Measurements from ENCODE around the gene EVX2. TPM values are rescaled to one million over a fixed set of nuclear protein-coding genes. Genes with fewer than 3 reads are reported as not detected.

EVX2 gene
- total RNA-seq, 3 donors from 2014 or later: 0.12 TPM; not detected in 2

DNA sequence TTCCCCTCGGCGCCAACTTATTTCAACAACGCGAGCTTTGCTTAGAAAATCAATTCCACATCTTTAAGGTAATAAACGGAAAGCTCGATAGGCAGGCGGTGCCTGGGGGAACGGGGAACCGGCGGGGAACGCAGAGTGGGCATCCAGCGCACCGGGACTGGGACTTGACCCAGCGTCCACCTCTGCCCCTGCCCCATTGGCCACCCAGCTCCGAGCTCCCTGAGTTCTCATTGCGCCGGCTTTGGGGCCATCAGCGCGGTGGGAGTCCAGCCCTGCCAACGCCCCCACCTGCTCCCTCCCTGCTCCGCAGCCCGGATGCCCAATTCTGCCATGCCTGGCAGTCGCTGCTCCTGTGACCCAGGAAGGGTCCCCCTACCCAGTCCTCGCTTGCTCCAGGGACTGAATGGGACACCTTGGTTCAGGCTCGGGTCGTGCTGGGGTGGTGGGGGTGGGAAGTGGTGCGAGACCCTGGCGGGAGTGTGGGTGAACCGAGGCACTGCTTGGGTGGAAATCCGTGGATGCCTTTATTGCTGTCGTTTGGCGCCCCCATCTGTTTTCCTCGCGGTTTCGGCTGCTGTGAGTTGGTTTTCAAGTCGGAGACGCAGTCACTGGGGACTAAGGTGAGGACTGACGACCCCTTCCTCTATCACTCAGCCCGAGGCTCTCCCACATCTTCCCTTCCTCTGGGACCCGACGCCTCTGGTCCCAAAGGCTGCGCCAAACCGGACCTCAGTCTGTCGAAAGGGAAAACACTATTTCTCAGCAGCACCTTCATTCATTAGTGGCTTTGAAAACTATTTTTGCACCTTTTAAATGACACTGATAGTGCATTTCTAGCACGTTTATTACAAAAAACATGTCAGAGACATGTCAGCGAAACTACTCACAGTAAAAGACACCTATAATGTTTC is 2.4 kb upstream of the EVX2 start:
- peaks cover 23% of the 10 kb centered on the region for H3K4me1 ChIP-seq (ENCODE audit: low read depth)
- DNase-seq: peak; percentile 50 to 63 (median 55)
- H3K36me3 ChIP-seq (ENCODE audit: low read depth): no peaks in the 10 kb centered on the region
- H3K9me3 ChIP-seq: no peaks in the 10 kb centered on the region
- peak; percentile 16 for ATAC-seq
- H3K4me3 ChIP-seq: no peak overlapping the region
- intact Hi-C loops (cut with DNase I, micrococcal nuclease): loop anchor here in 1 of 2 donors (10.0 kb wide), 1 partner anchor 721 kb away; no protein-coding TSS in a partner anchor
- TF ChIP-seq, protein P1, sequence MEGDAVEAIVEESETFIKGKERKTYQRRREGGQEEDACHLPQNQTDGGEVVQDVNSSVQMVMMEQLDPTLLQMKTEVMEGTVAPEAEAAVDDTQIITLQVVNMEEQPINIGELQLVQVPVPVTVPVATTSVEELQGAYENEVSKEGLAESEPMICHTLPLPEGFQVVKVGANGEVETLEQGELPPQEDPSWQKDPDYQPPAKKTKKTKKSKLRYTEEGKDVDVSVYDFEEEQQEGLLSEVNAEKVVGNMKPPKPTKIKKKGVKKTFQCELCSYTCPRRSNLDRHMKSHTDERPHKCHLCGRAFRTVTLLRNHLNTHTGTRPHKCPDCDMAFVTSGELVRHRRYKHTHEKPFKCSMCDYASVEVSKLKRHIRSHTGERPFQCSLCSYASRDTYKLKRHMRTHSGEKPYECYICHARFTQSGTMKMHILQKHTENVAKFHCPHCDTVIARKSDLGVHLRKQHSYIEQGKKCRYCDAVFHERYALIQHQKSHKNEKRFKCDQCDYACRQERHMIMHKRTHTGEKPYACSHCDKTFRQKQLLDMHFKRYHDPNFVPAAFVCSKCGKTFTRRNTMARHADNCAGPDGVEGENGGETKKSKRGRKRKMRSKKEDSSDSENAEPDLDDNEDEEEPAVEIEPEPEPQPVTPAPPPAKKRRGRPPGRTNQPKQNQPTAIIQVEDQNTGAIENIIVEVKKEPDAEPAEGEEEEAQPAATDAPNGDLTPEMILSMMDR (IDR thresholded peaks at IDR 0.05): no peak

DNA sequence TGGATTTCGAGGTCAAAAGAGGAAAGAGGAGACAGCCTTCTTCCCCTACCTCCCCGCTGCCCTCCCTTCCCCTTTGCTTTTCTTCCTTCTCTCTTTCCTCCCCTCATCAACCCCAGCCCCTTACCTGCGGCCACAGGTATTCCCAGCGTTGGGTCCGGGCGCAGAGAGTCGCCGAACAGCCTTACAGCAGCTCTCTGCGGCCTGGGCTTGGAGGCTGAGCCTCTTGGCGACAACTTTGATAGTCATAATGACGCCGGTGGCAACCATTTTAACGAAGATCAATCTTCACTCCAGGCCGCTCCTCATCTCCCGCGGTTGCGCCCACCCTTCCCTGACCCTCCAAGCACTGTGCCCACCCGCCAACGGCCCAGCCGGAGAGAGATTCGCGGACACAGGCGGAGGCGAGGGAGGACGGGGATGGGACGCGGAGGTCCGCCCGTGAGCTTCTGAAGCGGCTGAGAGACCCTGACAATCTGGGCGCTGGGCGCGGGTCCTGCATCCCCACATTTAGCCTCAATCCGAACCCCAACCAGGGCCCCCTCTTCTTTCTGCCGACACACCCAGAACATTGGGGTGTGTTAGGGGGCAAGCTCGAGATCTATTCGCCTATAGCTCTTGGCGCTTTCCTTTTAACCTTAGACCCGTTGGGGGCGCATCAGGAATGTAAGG is 1.5 kb upstream of the EVX2 start:
- DNase-seq (no peak), ATAC-seq (no peak)
- Histone ChIP-seq H3K4me1 (ENCODE audit: low read depth) (peaks cover 26% of the 10 kb centered on the region), H3K4me3 (no peak overlapping the region), H3K36me3 (ENCODE audit: low read depth) (no peaks in the 10 kb centered on the region), H3K9me3 (no peaks in the 10 kb centered on the region)
- TF ChIP-seq, protein P1 (IDR thresholded peaks at IDR 0.05): no peak
- intact Hi-C loops (cut with DNase I, micrococcal nuclease): loop anchor here in 1 of 2 donors (10.0 kb wide), 1 partner anchor 720 kb away; no protein-coding TSS in a partner anchor

DNA sequence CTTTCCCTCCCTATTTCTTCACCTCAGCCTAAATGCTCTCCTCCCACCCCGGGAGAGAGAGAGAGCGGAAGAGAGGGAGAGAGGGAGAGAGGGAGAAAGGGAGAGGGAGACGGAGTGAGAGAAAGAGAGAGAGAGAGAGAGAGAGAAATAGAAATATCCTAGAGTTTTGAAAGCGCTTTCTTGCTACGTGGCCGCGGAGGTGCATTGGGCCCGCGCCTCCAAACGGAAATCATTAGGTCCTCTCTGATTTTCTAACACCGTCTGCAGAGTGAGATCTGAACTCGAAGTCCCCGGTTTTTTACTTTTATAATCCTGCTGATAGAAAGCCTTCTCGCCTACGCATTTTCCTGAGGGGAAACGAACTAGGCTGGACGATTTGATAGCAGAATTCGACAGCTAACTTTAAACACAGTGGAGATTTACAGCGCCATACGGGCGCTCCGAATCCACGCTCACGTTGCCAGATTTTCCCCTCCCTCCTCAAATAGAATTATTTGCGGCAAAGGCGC is 903 bp upstream of the EVX2 start:
- ATAC-seq (no peak), DNase-seq (no peak)
- intact Hi-C loops (cut with DNase I, micrococcal nuclease): loop anchor here in 1 of 2 donors (5.0 to 10.0 kb wide), 2 partner anchors 397 to 720 kb away; no protein-coding TSS in a partner anchor
- Histone ChIP-seq H3K4me1 (ENCODE audit: low read depth) (peaks cover 29% of the 10 kb centered on the region), H3K36me3 (ENCODE audit: low read depth) (no peaks in the 10 kb centered on the region), H3K4me3 (no peak overlapping the region), H3K9me3 (no peaks in the 10 kb centered on the region)
- TF ChIP-seq, protein P1 (IDR thresholded peaks at IDR 0.05): no peak

DNA sequence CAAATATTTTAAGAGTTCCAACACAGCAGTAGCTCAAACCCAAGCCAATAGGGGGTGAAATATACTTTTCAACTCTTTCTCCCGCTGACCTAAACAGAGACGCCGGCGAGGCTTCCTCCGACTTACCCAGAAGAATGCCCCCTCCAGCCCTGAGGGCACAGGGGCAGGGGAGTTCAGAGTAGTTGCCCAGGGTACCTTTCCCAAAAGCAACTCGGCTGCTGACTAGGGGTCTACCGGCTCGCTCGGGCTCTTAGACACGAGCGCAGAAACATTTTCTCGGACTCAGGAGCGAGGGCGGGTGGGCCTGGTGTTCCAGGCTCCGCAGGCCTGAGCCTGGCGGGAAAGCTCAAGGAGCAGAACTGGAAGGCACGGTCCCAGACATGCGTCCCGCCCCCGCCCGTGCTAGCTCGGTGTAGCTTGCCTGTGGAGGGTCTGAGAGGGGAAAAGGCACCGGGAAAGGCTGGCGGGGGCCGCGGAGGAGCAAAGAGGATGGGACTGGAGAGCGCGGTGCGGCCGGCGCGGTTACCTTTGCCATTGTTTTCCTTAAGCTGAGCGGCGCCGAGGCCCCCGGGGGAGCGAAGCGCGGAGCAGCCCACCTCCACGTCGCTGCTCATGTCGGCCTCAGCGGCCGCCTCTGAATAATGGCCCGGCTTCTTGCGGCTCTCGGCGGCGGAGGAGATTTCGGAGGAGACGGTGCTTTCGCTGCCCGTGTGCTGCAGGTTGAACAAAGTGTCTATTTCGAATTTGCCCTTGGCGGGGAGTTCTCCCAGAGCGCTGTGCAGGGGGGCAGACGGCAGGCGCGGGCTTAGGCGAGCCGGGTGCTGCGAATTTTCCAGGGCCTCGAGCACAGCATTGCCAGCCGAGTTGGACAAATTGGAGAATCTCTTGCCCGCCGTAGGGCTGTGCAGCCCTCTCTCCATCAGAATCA is 674 bp downstream of the EVX2 start:
- Histone ChIP-seq H3K4me1 (ENCODE audit: low read depth) (peaks cover 25% of the 10 kb centered on the region), H3K9me3 (no peaks in the 10 kb centered on the region), H3K4me3 (no peak overlapping the region), H3K36me3 (ENCODE audit: low read depth) (no peaks in the 10 kb centered on the region)
- ATAC-seq (no peak), DNase-seq (no peak)
- TF ChIP-seq, protein P1 (IDR thresholded peaks at IDR 0.05): no peak
- intact Hi-C loops (cut with DNase I, micrococcal nuclease): loop anchor here in 1 of 2 donors (5.0 to 10.0 kb wide), 2 partner anchors 396 to 718 kb away; no protein-coding TSS in a partner anchor

DNA sequence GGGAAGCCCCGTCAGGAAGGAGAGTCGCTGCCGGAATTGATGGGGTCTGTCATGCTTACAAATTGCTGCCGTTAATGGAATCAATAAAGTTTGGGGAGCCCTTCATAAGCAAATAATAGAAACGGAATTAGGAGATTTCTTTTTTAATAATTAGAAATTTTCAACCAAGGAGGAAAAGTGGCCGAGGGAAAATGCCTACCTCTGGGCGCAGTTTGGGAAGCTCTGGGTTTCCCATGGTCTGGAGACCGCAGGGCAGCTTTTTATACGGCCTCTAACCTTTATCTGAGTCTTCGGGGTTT is 1.3 kb downstream of the EVX2 start:
- ATAC-seq (no peak), DNase-seq (no peak)
- Histone ChIP-seq H3K36me3 (ENCODE audit: low read depth) (no peaks in the 10 kb centered on the region), H3K9me3 (no peaks in the 10 kb centered on the region), H3K4me3 (no peak overlapping the region), H3K4me1 (ENCODE audit: low read depth) (peaks cover 21% of the 10 kb centered on the region)
- intact Hi-C loops (cut with DNase I, micrococcal nuclease): loop anchor here in 1 of 2 donors (5.0 to 10.0 kb wide), 2 partner anchors 395 to 718 kb away; no protein-coding TSS in a partner anchor
- TF ChIP-seq, protein P1 (IDR thresholded peaks at IDR 0.05): no peak
